Measurements from ENCODE around the gene RASAL2.

- TF ChIP-seq, protein P1, sequence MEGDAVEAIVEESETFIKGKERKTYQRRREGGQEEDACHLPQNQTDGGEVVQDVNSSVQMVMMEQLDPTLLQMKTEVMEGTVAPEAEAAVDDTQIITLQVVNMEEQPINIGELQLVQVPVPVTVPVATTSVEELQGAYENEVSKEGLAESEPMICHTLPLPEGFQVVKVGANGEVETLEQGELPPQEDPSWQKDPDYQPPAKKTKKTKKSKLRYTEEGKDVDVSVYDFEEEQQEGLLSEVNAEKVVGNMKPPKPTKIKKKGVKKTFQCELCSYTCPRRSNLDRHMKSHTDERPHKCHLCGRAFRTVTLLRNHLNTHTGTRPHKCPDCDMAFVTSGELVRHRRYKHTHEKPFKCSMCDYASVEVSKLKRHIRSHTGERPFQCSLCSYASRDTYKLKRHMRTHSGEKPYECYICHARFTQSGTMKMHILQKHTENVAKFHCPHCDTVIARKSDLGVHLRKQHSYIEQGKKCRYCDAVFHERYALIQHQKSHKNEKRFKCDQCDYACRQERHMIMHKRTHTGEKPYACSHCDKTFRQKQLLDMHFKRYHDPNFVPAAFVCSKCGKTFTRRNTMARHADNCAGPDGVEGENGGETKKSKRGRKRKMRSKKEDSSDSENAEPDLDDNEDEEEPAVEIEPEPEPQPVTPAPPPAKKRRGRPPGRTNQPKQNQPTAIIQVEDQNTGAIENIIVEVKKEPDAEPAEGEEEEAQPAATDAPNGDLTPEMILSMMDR (IDR thresholded peaks at IDR 0.05; ENCODE audit: insufficient read depth, low read length, poor library complexity, severe bottlenecking): no peak
- TF ChIP-seq EZH2phosphoT487 (conservative IDR thresholded peaks at IDR 0.05; ENCODE audit: low read length): no peak
Observed at GRCh38 chr1:178180405-178180804, 86.5 kb downstream of the RASAL2 start.
